ENCODE data around the gene DNAJC27. TPM values are rescaled to one million over a fixed set of nuclear protein-coding genes. Genes with fewer than 3 reads are reported as not detected.

DNAJC27 gene
- total and polyA plus RNA-seq, 9 of the 15 experiments (the other 6 are each of a cell fraction or from before 2014, with no cell fraction given) = 0.53 to 5.9 (median 3.0) TPM

- TF ChIP-seq ZNF444 (CRISPR knock-in tag; IDR thresholded peaks at IDR 0.05) = no peak
- TF ChIP-seq CREB1 (IDR thresholded peaks at IDR 0.05) = no peak
- TF ChIP-seq CREB1 (CRISPR knock-in tag; IDR thresholded peaks at IDR 0.05) = no peak
- TF ChIP-seq HEY1 (CRISPR knock-in tag; IDR thresholded peaks at IDR 0.05; ENCODE audit: borderline replicate concordance) = no peak
- TF ChIP-seq ZNF589 (CRISPR knock-in tag; IDR thresholded peaks at IDR 0.05; ENCODE audit: low read depth) = peak; percentile 42; the same call in 1 of the 2 replicates
- no peak for TF ChIP-seq ATF3 (IDR thresholded peaks at IDR 0.05)
- TF ChIP-seq ATF3 (CRISPR knock-in tag; conservative IDR thresholded peaks at IDR 0.05) = no peak
- TF ChIP-seq SMARCA4 (IDR thresholded peaks at IDR 0.05) = 0 out of 2 replicates have a peak, but pooled peaks have one; percentile 16
- no peak for TF ChIP-seq HNRNPLL (IDR thresholded peaks at IDR 0.05; ENCODE audit: low read depth, low read length, poor library complexity, severe bottlenecking)
- TF ChIP-seq KHSRP (IDR thresholded peaks at IDR 0.05) = no peak
- no peak for TF ChIP-seq FOXP4 (CRISPR knock-in tag; IDR thresholded peaks at IDR 0.05; ENCODE audit: borderline replicate concordance)
- peak; percentile 35 for TF ChIP-seq PRDM10 (IDR thresholded peaks at IDR 0.05; ENCODE audit: partially characterized antibody)
- TF ChIP-seq GABPB1 (CRISPR knock-in tag; IDR thresholded peaks at IDR 0.05) = peak; percentile 47; the same call in 1 of the 2 replicates
- peak; percentile 8; the same call in 1 of the 2 replicates for TF ChIP-seq POLR2G (IDR thresholded peaks at IDR 0.05; ENCODE audit: low read depth, low read length)
- no peak for TF ChIP-seq PATZ1 (CRISPR knock-in tag; IDR thresholded peaks at IDR 0.05; ENCODE audit: borderline replicate concordance)
- no peak for TF ChIP-seq FOSL1 (tag; conservative IDR thresholded peaks at IDR 0.05)
- TF ChIP-seq EGR1 (conservative IDR thresholded peaks at IDR 0.05) = peak; percentile 69; the same call in 1 of the 2 replicates
- TF ChIP-seq SMAD3 (CRISPR knock-in tag; conservative IDR thresholded peaks at IDR 0.05) = no peak
- peak; percentile 43; the same call in 1 of the 2 replicates for TF ChIP-seq SPI1 (IDR thresholded peaks at IDR 0.05; ENCODE audit: borderline replicate concordance, low read depth, low read length)
- TF ChIP-seq TCF3 (CRISPR knock-in tag; IDR thresholded peaks at IDR 0.05) = no peak
- TF ChIP-seq PHF21A (IDR thresholded peaks at IDR 0.05; ENCODE audit: borderline replicate concordance, low read depth) = 0 out of 2 replicates have a peak, but pooled peaks have one; percentile 14
Measured at GRCh38 chr2:24919037-24919505, 52.7 kb downstream of the DNAJC27 start (continued).

Data from K562 (cell line).